SK-N-SH (cell line): ENCODE measurements around the gene TEX101. TPM values are rescaled to one million over a fixed set of nuclear protein-coding genes. Genes with fewer than 3 reads are reported as not detected.

Experiments
- CTCF ChIA-PET: fragments of 300-600, 350-600 bp; formaldehyde crosslinking; extraction: SDS; loops from one replicate; lab custom pipeline; 2021; lab: Yijun Ruan, JAX
- POLR2A ChIA-PET: fragments of 350-600 bp; sonication (Branson Sonifier 250); formaldehyde crosslinking; extraction: SDS; loops from one replicate; lab custom pipeline; 2020; ENCODE audit warnings: antibody characterized with exemption, inconsistent platforms; lab: Yijun Ruan, JAX
- DNase-seq: peaks from one replicate; pipeline ENCODE4 v3.0.0; 2012
- H2AFZ ChIP-seq: fragments of 200-600 bp; sonication (generic); 2 replicates; pipeline ENCODE4 v1.8.1; 2016; ENCODE audit warnings: antibody characterized with exemption, mild to moderate bottlenecking, low read depth
- H3F3A ChIP-seq: fragments of 200-600 bp; sonication (generic); replicated peaks from 2 replicates; pipeline ENCODE3; 2016; ENCODE audit warnings: antibody characterized with exemption, mild to moderate bottlenecking; ENCODE audit not compliant: insufficient read depth
- H3K27ac ChIP-seq, 2 experiments: fragments of 200-500 bp in 1 of 2; fragments of 200-600 bp in 1 of 2; sonication (Bioruptor generic) in 1 of 2; sonication (generic), shearing (Covaris generic) in 1 of 2; 2 replicates each; pipeline versions ENCODE4 v1.5.1 to v1.6.1; 2014 to 2016; ENCODE audit warnings: low read depth in 2 of 2, inconsistent platforms in 1 of 2, low read length in 1 of 2, mild to moderate bottlenecking in 1 of 2, mixed read lengths in 1 of 2
- H3K27me3 ChIP-seq: fragments of 200-600 bp; sonication (generic), shearing (Covaris generic); 2 replicates; pipeline ENCODE4 v1.6.1; 2016; ENCODE audit warnings: mixed run types; ENCODE audit not compliant: insufficient read depth
- H3K36me3 ChIP-seq, 2 experiments: fragments of 200-500 bp in 1 of 2; fragments of 200-600 bp in 1 of 2; sonication (Bioruptor generic) in 1 of 2; sonication (generic) in 1 of 2; replicated peaks in 1 of 2; 2 replicates each; pipeline versions ENCODE3 to v1.5.1; 2014 to 2016; ENCODE audit warnings: low read length in 1 of 2, mild to moderate bottlenecking in 1 of 2; ENCODE audit not compliant: insufficient read depth in 2 of 2, control insufficient read depth in 1 of 2
- H3K4me1 ChIP-seq, 2 experiments: fragments of 200-500 bp in 1 of 2; fragments of 200-600 bp in 1 of 2; sonication (Bioruptor generic) in 1 of 2; sonication (generic), shearing (Covaris generic) in 1 of 2; 2 replicates each; pipeline versions ENCODE4 v1.5.1 to v1.6.1; 2014 to 2016; ENCODE audit warnings: low read depth in 1 of 2, low read length in 1 of 2, mixed run types in 1 of 2; ENCODE audit not compliant: insufficient read depth in 2 of 2, control insufficient read depth in 1 of 2
- H3K4me2 ChIP-seq: fragments of 200-600 bp; sonication (generic), shearing (Covaris generic); 2 replicates; pipeline ENCODE4 v1.6.1; 2017; ENCODE audit warnings: mixed run types
- H3K4me3 ChIP-seq, 2 experiments: fragments of 200-500 bp in 1 of 2; fragments of 200-600 bp in 1 of 2; sonication (Bioruptor generic) in 1 of 2; sonication (generic), shearing (Covaris generic) in 1 of 2; 2 replicates each; pipeline versions ENCODE4 v1.5.1 to v1.8.1; 2014 to 2016; ENCODE audit warnings: low read depth in 2 of 2, inconsistent platforms in 1 of 2, low read length in 1 of 2, mild to moderate bottlenecking in 1 of 2, mixed read lengths in 1 of 2, moderate library complexity in 1 of 2
- H3K79me2 ChIP-seq: fragments of 200-600 bp; sonication (generic); 2 replicates; pipeline ENCODE4 v1.8.1; 2017; ENCODE audit warnings: mild to moderate bottlenecking; ENCODE audit not compliant: insufficient read depth
- H3K9ac ChIP-seq: fragments of 200-600 bp; sonication (generic); 2 replicates; pipeline ENCODE4 v1.6.1; 2017; ENCODE audit warnings: mixed run types
- H3K9me2 ChIP-seq: fragments of 200-600 bp; sonication (generic); 2 replicates; pipeline ENCODE4 v1.6.1; 2017; ENCODE audit warnings: mixed run types
- H3K9me3 ChIP-seq: fragments of 200-600 bp; sonication (generic); 2 replicates; pipeline ENCODE4 v1.6.1; 2017; ENCODE audit warnings: mixed run types, mild to moderate bottlenecking, moderate library complexity
- H4K20me1 ChIP-seq: fragments of 200-600 bp; sonication (generic); 2 replicates; pipeline ENCODE4 v1.6.1; 2017; ENCODE audit warnings: mild to moderate bottlenecking, mixed run types; ENCODE audit not compliant: insufficient read depth
- ELF1 ChIP-seq: IDR thresholded peaks from 2 replicates; pipeline ENCODE4 v1.4.0; 2012
- EP300 ChIP-seq, 2 experiments: IDR thresholded peaks; 2 replicates each; pipeline versions ENCODE4 v1.4.0 to v1.6.1; 2012; ENCODE audit warnings: borderline replicate concordance in 1 of 2, low read depth in 1 of 2, low read length in 1 of 2
- EZH2phosphoT487 ChIP-seq: fragments of 200-600 bp; sonication (generic); IDR thresholded peaks from 2 replicates; pipeline ENCODE4 v1.6.1; 2017; ENCODE audit warnings: low read depth, mixed run types, mild to moderate bottlenecking, antibody characterized with exemption, moderate library complexity, borderline replicate concordance
- FOXM1 ChIP-seq: IDR thresholded peaks from 2 replicates; pipeline ENCODE4 v1.4.0; 2012; ENCODE audit warnings: low read depth, mild to moderate bottlenecking
- GATA2 ChIP-seq: sonication (generic); formaldehyde crosslinking; IDR thresholded peaks from 2 replicates; pipeline ENCODE4 v1.5.0; 2020; ENCODE audit warnings: mild to moderate bottlenecking, missing genetic modification reagents
- MXI1 ChIP-seq: IDR thresholded peaks from 2 replicates; pipeline ENCODE4 v1.6.1; 2012; ENCODE audit warnings: mild to moderate bottlenecking, low read depth, low read length, improper control_type of control experiment
- NRF1 ChIP-seq: IDR thresholded peaks from 2 replicates; pipeline ENCODE4 v1.6.1; 2012; ENCODE audit warnings: low read depth, mild to moderate bottlenecking, low read length
- POLR2AphosphoS5 ChIP-seq: IDR thresholded peaks from 2 replicates; pipeline ENCODE4 v1.6.1; 2012; ENCODE audit warnings: low read depth, low read length
- RAD21 ChIP-seq: IDR thresholded peaks from 2 replicates; pipeline ENCODE4 v1.6.1; 2012; ENCODE audit warnings: mild to moderate bottlenecking, low read length
- RCOR1 ChIP-seq: fragments of 150-350 bp; IDR thresholded peaks from 2 replicates; pipeline ENCODE4 v1.6.1; 2017; ENCODE audit warnings: antibody characterized with exemption, low read length
- RFX5 ChIP-seq: IDR thresholded peaks from 2 replicates; pipeline ENCODE4 v1.6.1; 2012; ENCODE audit warnings: mild to moderate bottlenecking, improper control_type of control experiment, low read length
- RXRA ChIP-seq: IDR thresholded peaks from 2 replicates; pipeline ENCODE4 v1.4.0; 2012; ENCODE audit warnings: low read depth, mild to moderate bottlenecking, borderline replicate concordance
- TAF1 ChIP-seq: IDR thresholded peaks from 2 replicates; pipeline ENCODE4 v1.6.1; 2012; ENCODE audit warnings: low read depth, mild to moderate bottlenecking, low read length, moderate library complexity, borderline replicate concordance
- WGBS: methylation state at CpG from one replicate; pipeline ENCODE4 v1.1.6; 2017; ENCODE audit warnings: low lambda C conversion rate; 5-methylcytosine and 5-hydroxymethylcytosine counted together
- polyA plus RNA-seq, 3 experiments: library from polyadenylated mRNA; depleted of rRNA; stranded (reverse); fragments of >200 nt; gene quantifications; 2 replicates each; pipeline ENCODE4 v1.2.3, GENCODE V29; 2012
- TF ChIP-seq, protein P1 (sequence below): fragments of 150-350 bp; IDR thresholded peaks from 2 replicates; pipeline ENCODE4 v1.6.1; 2016; ENCODE audit warnings: mild to moderate bottlenecking, low read depth, low read length
- TF ChIP-seq, protein P2 (sequence below): fragments of 200-600 bp; sonication (generic); IDR thresholded peaks from 2 replicates; pipeline ENCODE4 v1.6.1; 2017; ENCODE audit warnings: antibody characterized with exemption, mild to moderate bottlenecking, moderate library complexity
- TF ChIP-seq, protein P3 (sequence below): IDR thresholded peaks from 2 replicates; pipeline ENCODE4 v1.6.1; 2012; ENCODE audit warnings: mild to moderate bottlenecking, low read depth, low read length, moderate library complexity
- TF ChIP-seq, protein P4 (sequence below): IDR thresholded peaks from 2 replicates; pipeline ENCODE4 v1.4.0; 2012; ENCODE audit warnings: low read depth

TEX101 gene
- polyA plus RNA-seq, 1 of the 3 experiments (the other 2 are of a cell fraction), result 0.07 TPM

DNA sequence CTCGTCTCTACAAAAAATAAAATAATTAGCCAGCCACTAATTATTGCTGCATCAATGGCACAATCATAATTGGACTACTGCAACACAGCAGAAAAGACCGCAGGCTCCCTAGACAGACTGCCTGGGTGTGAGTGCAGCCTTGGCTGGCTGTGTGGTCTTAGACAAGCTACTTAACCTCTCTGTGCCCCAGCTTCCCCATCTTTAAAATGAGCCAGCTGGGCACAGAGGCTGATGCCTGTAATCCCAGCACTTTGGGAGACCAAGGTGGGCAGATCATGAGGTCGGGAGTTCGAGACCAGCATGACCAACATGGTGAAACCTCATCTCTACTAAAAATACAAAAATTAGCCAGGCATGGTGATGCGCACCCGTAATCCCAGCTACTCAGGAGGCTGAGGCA, 19.0 kb downstream of the TEX101 start:
- no peaks in the 10 kb centered on the region for H3K36me3 ChIP-seq
- H3K9me3 ChIP-seq, result no peaks in the 10 kb centered on the region
- H3K27ac ChIP-seq, result no peak overlapping the region
- H3K9ac ChIP-seq, result no peak overlapping the region
- no peaks in the 10 kb centered on the region for H3K9me2 ChIP-seq
- H3K79me2 ChIP-seq, result no peaks in the 10 kb centered on the region
- H3K4me2 ChIP-seq, result no peak overlapping the region
- DNase-seq, result no peak
- H4K20me1 ChIP-seq, result peaks cover 3% of the 10 kb centered on the region; the same call in 1 of the 2 replicates
- TF ChIP-seq GATA2 (no peak), MXI1 (no peak), RCOR1 (no peak), NRF1 (no peak), FOXM1 (no peak), RXRA (no peak), RAD21 (no peak), EP300 (IDR thresholded peaks at IDR 0.05; ENCODE audit: borderline replicate concordance in 1 of 2, low read depth in 1 of 2, low read length in 1 of 2) (no peak), EZH2phosphoT487 (no peak), TAF1 (no peak), ELF1 (no peak), POLR2AphosphoS5 (no peak), RFX5 (no peak)
- TF ChIP-seq, protein P1, sequence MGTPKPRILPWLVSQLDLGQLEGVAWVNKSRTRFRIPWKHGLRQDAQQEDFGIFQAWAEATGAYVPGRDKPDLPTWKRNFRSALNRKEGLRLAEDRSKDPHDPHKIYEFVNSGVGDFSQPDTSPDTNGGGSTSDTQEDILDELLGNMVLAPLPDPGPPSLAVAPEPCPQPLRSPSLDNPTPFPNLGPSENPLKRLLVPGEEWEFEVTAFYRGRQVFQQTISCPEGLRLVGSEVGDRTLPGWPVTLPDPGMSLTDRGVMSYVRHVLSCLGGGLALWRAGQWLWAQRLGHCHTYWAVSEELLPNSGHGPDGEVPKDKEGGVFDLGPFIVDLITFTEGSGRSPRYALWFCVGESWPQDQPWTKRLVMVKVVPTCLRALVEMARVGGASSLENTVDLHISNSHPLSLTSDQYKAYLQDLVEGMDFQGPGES, result no peak
- TF ChIP-seq, protein P2, sequence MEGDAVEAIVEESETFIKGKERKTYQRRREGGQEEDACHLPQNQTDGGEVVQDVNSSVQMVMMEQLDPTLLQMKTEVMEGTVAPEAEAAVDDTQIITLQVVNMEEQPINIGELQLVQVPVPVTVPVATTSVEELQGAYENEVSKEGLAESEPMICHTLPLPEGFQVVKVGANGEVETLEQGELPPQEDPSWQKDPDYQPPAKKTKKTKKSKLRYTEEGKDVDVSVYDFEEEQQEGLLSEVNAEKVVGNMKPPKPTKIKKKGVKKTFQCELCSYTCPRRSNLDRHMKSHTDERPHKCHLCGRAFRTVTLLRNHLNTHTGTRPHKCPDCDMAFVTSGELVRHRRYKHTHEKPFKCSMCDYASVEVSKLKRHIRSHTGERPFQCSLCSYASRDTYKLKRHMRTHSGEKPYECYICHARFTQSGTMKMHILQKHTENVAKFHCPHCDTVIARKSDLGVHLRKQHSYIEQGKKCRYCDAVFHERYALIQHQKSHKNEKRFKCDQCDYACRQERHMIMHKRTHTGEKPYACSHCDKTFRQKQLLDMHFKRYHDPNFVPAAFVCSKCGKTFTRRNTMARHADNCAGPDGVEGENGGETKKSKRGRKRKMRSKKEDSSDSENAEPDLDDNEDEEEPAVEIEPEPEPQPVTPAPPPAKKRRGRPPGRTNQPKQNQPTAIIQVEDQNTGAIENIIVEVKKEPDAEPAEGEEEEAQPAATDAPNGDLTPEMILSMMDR, result no peak
- TF ChIP-seq, protein P3, sequence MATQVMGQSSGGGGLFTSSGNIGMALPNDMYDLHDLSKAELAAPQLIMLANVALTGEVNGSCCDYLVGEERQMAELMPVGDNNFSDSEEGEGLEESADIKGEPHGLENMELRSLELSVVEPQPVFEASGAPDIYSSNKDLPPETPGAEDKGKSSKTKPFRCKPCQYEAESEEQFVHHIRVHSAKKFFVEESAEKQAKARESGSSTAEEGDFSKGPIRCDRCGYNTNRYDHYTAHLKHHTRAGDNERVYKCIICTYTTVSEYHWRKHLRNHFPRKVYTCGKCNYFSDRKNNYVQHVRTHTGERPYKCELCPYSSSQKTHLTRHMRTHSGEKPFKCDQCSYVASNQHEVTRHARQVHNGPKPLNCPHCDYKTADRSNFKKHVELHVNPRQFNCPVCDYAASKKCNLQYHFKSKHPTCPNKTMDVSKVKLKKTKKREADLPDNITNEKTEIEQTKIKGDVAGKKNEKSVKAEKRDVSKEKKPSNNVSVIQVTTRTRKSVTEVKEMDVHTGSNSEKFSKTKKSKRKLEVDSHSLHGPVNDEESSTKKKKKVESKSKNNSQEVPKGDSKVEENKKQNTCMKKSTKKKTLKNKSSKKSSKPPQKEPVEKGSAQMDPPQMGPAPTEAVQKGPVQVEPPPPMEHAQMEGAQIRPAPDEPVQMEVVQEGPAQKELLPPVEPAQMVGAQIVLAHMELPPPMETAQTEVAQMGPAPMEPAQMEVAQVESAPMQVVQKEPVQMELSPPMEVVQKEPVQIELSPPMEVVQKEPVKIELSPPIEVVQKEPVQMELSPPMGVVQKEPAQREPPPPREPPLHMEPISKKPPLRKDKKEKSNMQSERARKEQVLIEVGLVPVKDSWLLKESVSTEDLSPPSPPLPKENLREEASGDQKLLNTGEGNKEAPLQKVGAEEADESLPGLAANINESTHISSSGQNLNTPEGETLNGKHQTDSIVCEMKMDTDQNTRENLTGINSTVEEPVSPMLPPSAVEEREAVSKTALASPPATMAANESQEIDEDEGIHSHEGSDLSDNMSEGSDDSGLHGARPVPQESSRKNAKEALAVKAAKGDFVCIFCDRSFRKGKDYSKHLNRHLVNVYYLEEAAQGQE, result no peak
- TF ChIP-seq, protein P4, sequence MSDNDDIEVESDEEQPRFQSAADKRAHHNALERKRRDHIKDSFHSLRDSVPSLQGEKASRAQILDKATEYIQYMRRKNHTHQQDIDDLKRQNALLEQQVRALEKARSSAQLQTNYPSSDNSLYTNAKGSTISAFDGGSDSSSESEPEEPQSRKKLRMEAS, result no peak
- ChIA-PET CTCF (interaction anchor here (1.5 to 19.6 kb wide), 4 partner anchors 8 to 160 kb away, joined by 3 to 632 read pairs (median 10); partner anchors contain the start of genes ETHE1 and ZNF575), POLR2A (interaction anchor here (1.2 kb wide), 1 partner anchor 1132 kb away, joined by 3 read pairs; the partner anchor contains the start of genes PAFAH1B3 and PRR19)
- H3K4me1 ChIP-seq, result peaks cover 0 to 4% of the 10 kb centered on the region in 2 experiments; a peak in 1 of 4 replicates
- peaks cover 17% of the 10 kb centered on the region; the same call in 1 of the 2 replicates for H3K27me3 ChIP-seq
- no peak overlapping the region for H2AFZ ChIP-seq
- 47% methylated on average over 6 of the region's 6 CpGs for WGBS
- peaks cover 10% of the 10 kb centered on the region for H3F3A ChIP-seq
- no peak overlapping the region for H3K4me3 ChIP-seq
